Activated naive CD4-positive, alpha-beta T cell (primary cell): Measurements from ENCODE around the gene ABCA7.

Experiments
- DNase-seq, 4 experiments: peaks; one replicate each; lab custom pipeline; 2025; lab: John Stamatoyannopoulos, UW

ABCA7 gene

GRCh38 chr19:1070931-1071791, 31.3 kb downstream of the ABCA7 start:
- DNase-seq = no peak

GRCh38 chr19:1072371-1073015, 32.6 kb downstream of the ABCA7 start:
- DNase-seq = no peak

GRCh38 chr19:1073063-1073955, 33.4 kb downstream of the ABCA7 start:
- no peak for DNase-seq

GRCh38 chr19:1073956-1074517, 34.1 kb downstream of the ABCA7 start:
- no peak for DNase-seq

GRCh38 chr19:1074544-1075283, 34.8 kb downstream of the ABCA7 start:
- DNase-seq = peak; percentile 60 to 98 (median 84)

DNA sequence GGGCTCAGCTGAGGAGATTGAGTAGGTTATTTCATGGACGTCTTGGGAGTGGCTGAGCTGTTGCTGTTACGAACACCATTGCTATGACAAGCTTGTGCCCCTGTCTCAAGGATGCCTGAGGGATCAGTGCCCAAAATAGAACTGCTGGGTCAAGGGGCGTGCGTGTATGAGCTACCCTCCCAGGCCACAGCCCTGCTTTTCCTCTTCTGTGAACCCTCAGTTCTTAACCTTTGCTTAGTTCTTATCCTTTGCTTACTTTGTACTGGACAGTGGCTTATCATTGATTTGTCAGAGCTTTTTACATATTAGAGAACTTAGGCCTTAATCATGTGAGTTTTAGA, 36.1 kb downstream of the ABCA7 start:
- DNase-seq = no peak

DNA sequence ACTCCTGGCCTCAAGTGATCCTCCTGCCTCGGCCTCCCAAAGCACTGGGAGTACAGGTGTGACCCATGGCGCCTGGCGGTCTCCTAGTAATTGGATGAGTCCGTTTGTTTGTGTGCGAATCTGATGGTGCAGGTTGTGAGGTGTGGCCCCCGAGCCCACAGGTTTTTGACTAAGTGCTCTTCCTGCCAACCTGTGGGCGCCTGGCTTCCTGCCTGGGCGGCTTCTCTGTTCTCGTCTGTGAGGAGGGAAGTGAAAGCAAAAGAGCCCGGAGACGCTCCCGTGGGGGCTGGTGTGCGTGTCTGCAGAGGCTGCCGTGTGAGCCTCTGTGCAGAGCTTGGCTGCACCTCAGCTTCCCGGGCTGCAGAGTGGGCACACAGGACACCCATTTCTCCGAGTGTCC, 37.0 kb downstream of the ABCA7 start:
- DNase-seq = peak; percentile 64 to 88 (median 76)

GRCh38 chr19:1079566-1080111, 39.7 kb downstream of the ABCA7 start:
- peak in 2 of 4 experiments; percentile 26 to 53 for DNase-seq

DNA sequence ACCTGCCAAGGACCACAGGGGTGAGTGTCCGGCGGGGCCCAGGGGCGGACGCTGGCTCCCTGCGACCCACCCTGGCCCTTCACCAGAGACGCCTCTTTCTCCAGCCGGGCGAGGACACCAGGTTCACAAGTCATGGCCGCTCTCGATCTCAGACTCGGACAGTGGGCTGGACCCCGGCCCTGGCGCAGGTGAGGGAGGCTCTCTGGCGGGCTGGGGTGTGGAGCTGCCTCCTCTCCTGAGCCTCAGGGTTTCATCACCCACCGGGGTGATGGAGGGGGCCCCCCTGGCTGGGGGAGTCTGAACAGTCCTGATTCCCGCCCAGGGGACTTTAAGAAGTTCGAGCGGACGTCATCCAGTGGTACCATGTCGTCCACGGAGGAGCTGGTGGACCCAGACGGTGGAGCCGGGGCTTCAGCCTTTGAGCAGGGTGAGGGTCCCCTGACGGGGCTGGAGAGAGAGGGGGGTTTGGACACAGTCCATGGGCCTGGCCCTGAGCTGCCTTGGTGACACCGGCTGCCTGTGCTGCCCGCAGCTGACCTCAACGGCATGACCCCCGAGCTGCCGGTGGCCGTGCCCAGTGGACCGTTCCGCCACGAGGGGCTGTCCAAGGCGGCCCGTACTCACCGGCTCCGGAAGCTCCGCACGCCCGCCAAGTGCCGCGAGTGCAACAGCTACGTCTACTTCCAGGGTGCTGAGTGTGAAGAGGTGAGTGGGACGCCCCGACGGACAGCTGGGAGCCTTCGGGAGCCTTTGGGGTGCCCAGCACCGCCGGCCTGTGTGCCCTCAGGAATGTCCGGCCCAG, 40.7 kb downstream of the ABCA7 start:
- DNase-seq = no peak

DNA sequence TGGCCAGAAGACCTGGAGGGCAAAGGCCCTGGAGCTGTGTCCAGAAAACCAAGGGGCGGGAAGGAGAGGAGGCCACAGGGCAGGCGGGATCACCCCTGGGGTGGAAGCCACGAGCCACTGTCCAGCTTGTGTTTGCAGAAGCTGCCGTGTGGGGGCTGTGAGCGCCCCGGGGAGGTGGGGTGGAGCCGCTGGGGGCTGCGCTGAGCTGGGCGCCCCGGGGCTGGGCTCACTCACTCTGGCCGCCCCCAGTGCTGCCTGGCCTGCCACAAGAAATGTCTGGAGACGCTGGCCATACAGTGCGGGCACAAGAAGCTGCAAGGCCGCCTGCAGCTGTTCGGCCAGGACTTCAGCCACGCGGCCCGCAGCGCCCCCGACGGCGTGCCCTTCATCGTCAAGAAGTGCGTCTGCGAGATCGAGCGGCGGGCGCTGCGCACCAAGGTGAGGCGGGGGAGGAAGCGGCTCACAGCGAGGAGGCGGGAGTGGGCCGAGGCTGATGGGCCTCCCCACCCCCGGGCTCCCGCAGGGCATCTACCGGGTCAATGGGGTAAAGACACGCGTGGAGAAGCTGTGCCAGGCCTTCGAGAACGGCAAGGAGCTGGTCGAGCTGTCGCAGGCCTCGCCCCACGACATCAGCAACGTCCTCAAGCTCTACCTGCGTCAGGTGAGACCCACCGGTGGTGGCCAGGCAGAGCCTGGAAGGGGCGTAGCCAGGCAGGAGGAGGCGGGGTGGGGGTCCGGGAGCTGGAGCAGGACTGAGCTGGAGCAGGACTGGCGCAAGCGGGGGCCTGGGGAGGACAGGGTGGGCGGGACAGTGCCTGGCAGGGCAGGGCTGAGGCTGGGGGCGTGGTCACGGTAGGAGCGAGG, 41.6 kb downstream of the ABCA7 start:
- DNase-seq = no peak

GRCh38 chr19:1082165-1082927, 42.4 kb downstream of the ABCA7 start:
- peak; percentile 43 to 83 (median 66) for DNase-seq

DNA sequence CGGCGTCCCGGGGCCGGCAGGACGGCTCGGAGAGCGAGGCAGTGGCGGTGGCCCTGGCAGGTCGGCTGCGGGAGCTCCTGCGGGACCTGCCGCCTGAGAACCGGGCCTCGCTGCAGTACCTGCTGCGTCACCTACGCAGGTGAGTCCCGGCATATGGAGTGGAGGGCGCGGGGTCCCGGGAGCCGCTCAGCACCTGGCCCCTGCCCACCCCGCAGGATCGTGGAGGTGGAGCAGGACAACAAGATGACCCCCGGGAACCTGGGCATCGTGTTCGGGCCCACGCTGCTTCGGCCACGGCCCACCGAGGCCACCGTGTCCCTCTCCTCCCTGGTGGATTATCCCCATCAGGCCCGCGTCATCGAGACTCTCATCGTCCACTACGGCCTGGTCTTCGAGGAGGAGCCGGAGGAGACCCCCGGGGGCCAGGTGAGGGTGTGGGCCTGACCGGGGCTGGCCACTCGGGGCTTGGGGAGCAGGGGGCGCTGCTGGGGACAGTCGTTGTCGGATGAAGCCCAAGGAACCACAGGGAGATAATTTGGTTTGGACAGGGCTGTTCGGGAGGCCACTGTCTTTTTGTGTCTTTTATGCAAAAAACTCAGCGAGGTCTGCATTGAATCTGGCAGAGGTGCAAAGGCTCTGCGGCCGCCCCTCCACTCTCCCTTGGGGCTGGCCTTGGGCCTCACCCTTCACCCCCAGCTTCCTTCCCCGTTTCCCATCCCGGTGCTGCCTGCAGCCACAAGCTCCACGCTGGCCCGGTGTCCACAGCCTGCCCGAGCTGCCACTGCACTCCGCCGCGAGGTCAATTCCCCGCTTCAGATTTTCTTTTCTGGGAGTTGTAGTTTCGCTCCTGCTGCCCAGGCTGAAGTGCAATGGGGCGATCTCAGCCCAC, 43.3 kb downstream of the ABCA7 start:
- DNase-seq = no peak

DNA sequence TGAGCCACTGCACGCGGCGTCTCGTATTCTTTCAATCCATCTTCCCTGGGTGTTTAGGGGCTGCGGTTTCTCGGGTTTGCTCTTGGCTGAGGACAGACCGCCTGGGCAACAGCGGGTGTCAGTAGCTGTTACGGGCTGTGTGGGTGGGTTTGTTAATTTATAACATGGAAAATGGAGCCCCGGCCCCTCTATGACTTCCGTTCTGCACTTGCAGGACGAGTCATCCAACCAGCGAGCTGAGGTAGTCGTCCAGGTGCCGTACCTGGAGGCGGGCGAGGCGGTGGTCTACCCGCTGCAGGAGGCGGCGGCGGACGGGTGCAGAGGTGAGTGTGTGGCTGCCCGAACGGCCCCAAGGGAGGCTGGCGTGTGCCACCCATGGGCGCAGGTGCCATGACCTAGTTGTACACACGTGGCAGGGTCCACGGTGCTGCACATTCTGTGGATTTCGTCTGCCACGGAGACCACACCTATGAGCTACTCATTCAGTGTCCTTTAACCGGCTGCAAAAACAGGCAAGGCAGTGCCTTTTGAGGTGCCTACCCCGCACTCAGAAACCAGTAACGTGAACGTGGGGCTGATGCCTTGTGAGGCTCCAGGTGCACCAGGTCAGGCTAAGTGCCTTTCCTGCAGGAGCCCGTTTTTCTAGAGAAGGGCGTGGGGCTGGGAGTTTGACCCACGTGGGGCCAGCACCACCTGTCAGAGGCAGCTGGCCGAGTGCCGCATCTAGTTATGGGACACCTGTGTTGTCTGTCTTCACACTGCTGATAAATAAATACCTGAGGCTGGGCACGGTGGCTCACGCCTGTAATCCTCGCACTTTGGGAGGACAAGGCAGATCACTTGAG, 44.3 kb downstream of the ABCA7 start:
- DNase-seq = no peak

DNA sequence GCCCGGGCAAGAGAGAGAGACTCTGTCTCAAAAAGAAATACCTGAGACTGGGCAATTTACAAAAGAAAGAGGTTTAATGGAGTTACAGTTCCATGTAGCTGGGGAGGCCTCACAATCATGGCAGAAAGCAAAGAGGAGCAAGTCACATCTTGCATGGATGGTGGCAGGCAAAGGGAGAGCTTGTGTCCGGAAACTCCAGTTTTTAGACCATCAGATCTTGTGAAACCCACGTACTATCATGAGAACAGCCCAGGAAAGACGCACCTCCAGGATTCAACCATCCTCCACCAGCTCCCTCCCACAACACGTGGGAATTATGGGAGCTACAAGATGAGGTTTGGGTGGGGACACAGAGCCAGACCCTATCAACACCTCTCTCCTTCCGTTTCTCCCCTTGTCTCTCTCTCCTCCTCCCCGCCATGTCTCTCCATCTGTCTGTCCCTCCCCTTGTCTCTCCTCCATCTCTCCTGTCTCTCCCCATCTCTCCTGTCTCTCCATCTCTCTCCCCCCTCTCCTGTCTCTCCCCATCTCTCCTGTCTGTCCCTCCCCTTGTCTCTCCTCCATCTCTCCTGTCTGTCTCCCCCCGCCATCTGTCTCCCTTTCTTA, 45.2 kb downstream of the ABCA7 start:
- DNase-seq = no peak

DNA sequence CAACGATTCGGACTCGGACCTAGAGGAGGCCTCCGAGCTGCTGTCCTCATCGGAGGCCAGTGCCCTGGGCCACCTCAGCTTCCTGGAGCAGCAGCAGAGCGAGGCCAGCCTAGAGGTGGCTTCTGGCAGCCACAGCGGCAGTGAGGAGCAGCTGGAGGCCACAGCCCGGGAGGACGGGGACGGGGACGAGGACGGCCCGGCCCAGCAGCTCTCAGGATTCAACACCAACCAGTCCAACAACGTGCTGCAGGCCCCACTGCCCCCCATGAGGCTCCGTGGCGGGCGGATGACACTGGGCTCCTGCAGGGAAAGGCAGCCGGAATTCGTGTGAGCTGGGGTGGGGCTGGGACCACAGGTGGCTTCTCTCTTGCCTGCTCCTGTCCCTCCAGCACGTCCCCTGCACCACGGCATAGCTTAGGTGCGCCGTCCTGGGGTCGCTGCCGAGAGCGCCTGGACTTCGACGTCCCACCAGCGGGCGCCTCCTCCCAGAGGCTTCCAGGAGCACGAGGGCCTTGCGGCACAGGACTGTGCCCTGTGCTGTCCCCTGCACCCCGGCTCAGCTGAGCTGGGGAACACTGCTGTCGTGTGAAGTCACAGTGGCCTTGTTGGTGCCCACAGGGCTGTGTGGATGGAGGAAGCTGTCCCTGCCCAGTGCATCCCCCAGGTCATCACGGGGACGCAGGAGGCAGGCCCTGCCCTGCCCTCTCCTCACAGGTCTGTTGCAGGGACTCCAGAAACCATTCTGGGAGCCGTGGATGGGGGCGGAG, 46.0 kb downstream of the ABCA7 start:
- no peak for DNase-seq
